ENCODE results near the gene TLE5.

- no peak for TF ChIP-seq FOXP2 (optimal IDR thresholded peaks at IDR 0.05; ENCODE audit: control extremely low read depth, extremely low read length, insufficient read depth)
- TF ChIP-seq POLR2AphosphoS5 (IDR thresholded peaks at IDR 0.05; ENCODE audit: borderline replicate concordance, low read depth, low read length) = no peak
Observed at GRCh38 chr19:3020321-3020960, 41.9 kb downstream of the TLE5 start.

Measured in SK-N-MC (cell line).